ENCODE results near the gene TUB.

TUB gene

DNA sequence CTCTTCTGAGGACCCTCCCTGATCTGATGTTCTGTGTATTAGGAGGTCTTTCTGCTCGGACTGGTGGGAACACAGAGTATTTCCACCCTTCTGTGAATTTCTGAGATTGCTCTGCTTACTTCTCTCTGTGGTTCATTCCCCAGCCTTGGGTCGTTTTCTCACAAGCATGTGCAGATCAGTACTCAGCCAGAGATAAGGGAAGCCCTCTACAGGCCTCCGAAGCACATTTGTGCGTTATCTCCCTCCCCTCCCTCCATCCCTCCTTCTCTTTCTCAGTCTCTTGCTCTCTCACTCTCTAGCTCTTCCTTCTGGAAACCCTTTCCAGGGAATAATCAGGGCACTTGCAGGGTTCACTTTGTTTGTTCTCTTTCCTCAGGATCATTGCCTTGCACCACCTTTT lies 35.2 kb upstream of the TUB start:
- DNase-seq = no peak

DNA sequence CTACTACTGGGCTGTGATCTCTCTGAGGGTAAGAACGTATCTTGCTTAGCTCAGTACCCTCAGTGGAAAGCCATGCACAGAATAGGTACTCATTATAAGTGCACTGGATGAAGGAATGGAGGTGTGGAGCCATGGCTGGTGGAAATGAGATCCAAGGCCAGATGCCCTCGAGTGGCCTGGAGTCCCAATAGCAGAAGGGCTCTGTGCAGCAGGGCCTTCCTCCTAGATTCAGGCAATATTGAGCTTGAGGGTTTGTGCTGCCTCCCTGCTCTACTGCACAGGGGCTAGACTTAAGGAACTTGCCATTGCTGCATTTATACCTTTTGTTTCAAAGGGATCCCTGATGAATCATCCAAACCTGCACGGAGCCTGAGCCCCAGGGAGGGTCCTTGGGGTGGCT lies 33.6 kb upstream of the TUB start:
- DNase-seq = no peak

GRCh38 chr11:8049084-8049483 lies 31.9 kb upstream of the TUB start:
- DNase-seq = no peak

DNA sequence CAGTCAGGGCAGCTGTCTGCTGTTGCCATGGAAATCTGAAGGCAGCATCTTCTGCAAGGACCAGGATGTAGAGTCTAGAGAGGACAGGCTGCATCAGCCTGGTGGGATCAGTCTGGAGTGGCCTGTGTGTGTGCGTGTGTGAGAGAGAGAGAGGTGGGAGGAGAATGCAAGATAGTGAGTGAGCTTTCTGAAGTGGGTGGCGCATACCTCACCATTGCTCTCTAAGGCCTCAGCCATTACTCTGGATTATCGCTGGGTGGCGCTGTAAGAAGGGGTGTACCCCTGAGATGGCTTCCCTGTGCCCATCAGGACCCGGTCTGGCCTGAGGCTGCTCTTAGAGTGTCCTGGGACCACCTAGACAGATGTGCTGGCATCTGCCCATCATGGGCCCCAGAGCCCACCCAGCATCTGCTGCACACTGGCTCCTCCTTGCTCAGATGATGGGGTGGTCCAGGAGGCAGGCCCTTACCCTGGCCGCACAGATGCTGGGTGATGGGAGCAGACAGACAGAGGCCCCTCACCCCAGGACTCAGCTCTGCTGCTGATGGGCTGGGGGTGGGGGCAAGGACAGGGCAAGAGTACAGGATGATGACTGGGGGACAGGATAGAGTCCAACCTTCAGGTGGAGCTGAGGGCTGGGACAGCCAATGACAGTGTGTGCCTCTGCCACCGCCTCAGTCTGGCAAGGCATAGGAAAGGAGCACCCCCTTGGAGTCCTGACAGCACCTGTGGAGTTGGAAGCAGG lies 25.7 kb upstream of the TUB start:
- no peak for DNase-seq

- DNase-seq = no peak
These were observed 25.0 kb upstream of the TUB start for GRCh38 chr11:8055836-8056526.

DNA sequence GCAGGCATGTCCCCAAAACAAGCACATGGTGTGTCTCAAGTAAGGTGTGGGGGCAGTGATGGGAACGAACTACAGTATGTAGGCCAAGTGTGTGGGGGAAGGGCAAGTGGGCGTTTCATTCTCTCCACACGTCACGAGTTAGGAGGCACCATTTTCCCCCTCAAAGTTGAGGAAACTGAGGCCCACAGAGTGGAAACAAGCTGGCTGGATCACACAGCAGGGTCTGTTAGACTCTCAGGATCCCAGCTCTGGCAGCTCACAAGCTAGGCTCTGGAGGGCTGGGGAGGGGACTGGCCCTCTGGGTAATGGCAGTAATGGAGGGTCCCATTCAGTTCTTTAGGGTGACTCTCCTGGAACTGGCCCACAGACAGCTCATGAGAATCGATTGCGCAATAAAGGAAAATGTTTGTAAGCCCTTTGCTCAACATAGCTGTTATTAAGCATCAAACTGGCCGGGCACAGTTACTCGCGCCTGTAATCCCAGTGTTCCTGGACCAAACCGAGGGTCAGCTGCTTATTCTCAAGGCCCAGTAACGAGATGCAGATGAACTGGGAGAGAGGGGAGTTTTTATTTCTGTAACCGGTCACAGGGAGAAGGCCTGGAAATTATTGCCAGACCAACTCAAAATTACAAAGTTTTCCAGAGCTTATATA lies 24.1 kb upstream of the TUB start:
- no peak for DNase-seq

DNA sequence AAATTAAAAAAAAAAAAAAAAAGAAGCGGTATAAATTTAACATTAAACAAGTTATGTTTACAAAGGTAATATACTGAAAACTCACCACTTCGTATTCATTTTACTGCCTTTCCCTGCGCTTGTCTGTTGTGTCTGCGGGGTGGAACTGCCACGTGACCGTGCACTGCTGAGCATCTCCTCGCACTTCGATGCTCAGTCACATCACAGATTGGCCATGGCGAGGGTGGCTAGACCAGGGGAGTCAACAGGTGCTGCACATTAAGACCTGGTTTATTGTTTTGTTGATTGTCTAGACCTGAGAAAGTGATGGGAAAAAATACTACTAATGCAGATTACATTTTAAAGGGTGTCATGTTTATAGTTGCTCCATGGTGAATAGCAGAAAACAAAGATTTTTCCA lies 22.8 kb upstream of the TUB start:
- DNase-seq = no peak

- DNase-seq = no peak
These were observed 22.0 kb upstream of the TUB start for GRCh38 chr11:8059030-8059429.

GRCh38 chr11:8059571-8060011 lies 21.4 kb upstream of the TUB start:
- no peak for DNase-seq

- DNase-seq = no peak
These were observed 20.8 kb upstream of the TUB start for GRCh38 chr11:8060146-8060719.

DNA sequence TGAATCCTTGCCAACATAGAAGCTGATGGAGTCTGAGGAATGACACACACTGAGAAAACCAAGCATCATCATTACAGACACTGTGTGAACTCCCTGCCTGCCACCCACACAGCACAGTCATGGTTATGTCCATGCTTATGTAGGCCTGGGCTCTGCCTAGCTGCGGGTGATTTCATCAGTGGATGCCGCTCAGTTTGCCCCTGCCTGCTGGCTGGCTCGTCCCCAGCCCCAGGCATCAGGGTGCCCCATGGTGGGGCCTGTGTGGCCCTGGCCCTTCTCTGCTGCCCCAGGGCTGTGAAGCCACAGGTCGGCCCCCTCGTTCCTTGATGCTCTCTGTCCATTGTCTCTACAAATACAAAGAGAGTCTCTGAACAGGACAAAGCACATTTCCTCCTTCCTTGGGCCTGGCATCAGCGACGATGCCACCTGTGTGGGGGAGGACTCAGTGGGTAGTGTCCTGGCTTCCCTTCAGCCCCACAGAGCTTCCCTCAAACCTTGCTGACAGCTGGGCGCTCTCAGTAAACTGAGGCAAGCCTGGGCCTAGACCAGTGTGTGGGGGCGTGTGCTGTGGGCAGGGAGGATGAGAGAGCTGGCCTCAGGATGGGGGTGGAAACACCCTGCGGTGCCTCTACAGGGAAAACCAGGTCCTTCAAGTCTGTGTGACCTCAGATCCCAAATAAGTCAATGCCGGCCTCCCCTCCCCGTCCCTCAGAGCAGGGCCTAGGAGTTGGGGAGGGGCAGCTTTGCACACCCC lies 20.0 kb upstream of the TUB start:
- DNase-seq = no peak

- no peak for DNase-seq
These were observed 19.2 kb upstream of the TUB start for GRCh38 chr11:8061555-8062428.

- no peak for DNase-seq
These were observed 18.2 kb upstream of the TUB start for GRCh38 chr11:8062781-8063257.

DNA sequence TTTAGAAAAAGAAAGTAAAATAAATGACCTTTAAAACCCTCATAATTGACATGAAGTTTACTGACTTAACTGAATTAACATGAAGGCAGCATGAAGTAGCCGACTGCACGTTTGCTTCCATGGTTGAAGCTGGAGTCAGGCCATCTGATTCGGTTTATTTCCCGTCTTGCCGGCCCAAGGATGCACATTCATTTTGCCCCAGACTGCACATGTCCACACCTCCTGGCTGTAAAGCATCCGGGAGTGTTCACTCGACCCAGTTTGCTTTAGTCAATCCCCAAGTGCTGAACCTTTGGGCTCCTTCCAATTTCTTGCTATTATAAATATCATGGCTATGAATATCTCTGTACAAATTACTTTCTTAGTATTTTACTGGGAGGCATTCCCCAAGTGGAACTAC lies 17.7 kb upstream of the TUB start:
- no peak for DNase-seq

- no peak for DNase-seq
These were observed 16.0 kb upstream of the TUB start for GRCh38 chr11:8065031-8065430.

DNA sequence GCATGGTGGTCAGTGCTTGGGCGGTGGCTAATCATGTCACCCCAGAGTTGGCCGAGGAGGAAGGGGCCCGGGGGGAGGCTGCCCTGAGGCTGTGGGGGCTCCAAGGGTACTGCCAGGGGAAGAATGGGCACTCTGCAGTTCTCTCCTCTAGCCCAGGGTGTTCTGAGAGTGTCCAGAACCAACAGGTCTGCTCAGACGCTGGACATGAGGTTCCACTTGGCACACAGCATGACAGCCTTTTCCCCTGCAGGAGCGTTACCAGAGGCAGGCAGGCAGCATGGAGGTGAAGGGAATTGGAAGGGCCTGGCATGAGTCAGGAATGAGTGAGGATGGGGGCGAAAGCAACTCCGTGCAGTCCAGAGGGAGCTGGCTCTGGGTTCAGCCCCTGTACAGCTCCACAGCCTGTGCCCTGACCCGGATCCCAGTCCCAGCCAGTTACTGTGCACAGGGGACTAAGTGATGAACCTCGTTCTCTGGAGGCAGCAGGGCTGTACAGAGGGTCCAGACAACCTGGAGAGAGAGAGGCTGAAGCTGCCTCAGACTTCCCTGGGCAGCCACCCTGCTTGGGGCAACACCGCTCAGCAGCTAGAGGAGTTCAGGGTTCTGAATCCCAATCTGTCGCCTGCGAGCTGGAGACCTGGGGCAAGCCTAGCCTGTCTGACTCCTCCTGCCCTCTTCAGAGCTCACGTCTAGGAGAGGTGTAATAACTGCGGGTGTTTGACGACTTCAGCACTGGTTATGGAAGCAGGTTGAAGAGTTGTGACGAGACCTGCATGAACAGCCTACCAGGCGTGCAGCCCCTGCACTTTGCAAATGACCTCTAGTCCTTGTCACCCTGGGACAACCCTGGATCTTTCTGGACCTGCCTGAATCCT lies 14.7 kb upstream of the TUB start:
- DNase-seq = no peak

- DNase-seq = no peak
These were observed 14.0 kb upstream of the TUB start for GRCh38 chr11:8066911-8067455.

DNA sequence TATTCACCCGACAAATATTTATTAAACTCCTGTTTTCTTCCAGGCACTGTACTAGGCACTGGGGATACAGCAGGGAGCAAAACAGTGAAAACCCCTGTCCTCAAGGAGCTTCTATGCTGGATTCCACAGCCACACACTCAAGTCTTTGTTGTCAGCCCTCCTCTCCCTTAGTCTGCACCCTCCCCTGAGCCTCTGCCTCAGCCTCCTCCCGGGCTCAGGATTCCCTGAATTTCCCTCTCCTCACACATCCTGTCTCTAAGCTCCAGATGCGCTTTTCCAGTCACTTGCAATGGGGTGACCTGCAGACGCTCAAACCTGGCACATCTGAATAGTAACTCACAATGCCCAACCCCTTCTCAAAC lies 13.5 kb upstream of the TUB start:
- DNase-seq = no peak

GRCh38 chr11:8067929-8068575 lies 13.0 kb upstream of the TUB start:
- DNase-seq = no peak

- DNase-seq = no peak
These were observed 12.3 kb upstream of the TUB start for GRCh38 chr11:8068605-8069221.

Data from CD4-positive, alpha-beta T cell treated with Interferon gamma for 1 hour (primary cell).